OCI-LY7 (cell line): Measurements from ENCODE around the gene TMEM72.

Source experiments
- CTCF ChIP-seq: fragments of 200-600 bp; sonication (generic); conservative IDR thresholded peaks from 2 replicates; pipeline ENCODE4 v1.5.1; 2014; ENCODE audit warnings: mild to moderate bottlenecking, antibody characterized with exemption, low read length, moderate library complexity, mixed read lengths
- EZH2phosphoT487 ChIP-seq: fragments of 200-600 bp; sonication (generic); IDR thresholded peaks from 2 replicates; pipeline ENCODE4 v1.6.1; 2018; ENCODE audit warnings: low read depth, borderline replicate concordance, mild to moderate bottlenecking, mixed run types, antibody characterized with exemption, low read length, moderate library complexity, mixed read lengths

GRCh38 chr10:44951576-44952226, 40.6 kb downstream of the TMEM72 start:
- TF ChIP-seq CTCF (no peak), EZH2phosphoT487 (no peak)
